Measurements from ENCODE around the gene CLPTM1L. TPM values are rescaled to one million over a fixed set of nuclear protein-coding genes. Genes with fewer than 3 reads are reported as not detected.

CLPTM1L gene
- total RNA-seq, 1 donor from 2014 or later: 100 TPM

DNA sequence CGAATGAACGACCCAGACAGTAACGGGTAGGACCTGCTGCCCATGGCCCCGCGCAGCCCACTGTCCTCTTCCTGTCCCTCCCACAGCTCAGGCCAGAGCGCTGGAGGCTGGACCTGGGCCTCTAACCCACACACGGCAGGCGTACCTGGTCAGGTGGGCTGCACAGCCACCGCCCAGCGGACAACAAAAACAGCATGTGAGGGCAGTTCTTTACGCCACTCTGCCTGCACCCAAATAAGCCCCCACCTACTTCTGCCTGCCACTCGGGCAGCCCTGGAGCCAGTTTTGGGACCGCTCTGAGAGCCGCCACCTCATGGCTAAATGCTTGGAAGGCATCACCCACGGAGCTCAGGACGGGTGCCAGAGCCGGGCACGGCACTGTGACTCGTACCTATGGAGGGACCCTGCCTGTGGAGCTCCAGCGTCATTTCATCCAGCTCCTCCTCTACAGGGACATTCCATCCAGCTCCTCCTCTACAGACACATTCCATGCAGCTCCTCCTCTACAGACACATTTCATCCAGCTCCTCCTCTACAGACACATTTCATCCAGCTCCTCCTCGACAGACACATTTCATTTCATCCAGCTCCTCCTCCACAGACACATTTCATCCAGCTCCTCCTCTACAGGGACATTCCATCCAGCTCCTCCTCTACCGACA, 18.9 kb downstream of the CLPTM1L start:
- Mint-ChIP-seq H3K27me3 (no peaks in the 10 kb centered on the region), H3K27ac (no peak overlapping the region), H3K36me3 (ENCODE audit: low read depth) (peaks cover 71% of the 10 kb centered on the region), H3K4me1 (no peaks in the 10 kb centered on the region), H3K4me3 (no peak overlapping the region), H3K9me3 (no peaks in the 10 kb centered on the region)
- TF ChIP-seq, protein P1, sequence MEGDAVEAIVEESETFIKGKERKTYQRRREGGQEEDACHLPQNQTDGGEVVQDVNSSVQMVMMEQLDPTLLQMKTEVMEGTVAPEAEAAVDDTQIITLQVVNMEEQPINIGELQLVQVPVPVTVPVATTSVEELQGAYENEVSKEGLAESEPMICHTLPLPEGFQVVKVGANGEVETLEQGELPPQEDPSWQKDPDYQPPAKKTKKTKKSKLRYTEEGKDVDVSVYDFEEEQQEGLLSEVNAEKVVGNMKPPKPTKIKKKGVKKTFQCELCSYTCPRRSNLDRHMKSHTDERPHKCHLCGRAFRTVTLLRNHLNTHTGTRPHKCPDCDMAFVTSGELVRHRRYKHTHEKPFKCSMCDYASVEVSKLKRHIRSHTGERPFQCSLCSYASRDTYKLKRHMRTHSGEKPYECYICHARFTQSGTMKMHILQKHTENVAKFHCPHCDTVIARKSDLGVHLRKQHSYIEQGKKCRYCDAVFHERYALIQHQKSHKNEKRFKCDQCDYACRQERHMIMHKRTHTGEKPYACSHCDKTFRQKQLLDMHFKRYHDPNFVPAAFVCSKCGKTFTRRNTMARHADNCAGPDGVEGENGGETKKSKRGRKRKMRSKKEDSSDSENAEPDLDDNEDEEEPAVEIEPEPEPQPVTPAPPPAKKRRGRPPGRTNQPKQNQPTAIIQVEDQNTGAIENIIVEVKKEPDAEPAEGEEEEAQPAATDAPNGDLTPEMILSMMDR (IDR thresholded peaks at IDR 0.05): no peak
- ATAC-seq (ENCODE audit: low read depth) (no peak), DNase-seq (peak; percentile 10)
- ChIA-PET CTCF (no interaction called here), POLR2A (no interaction called here)
- intact Hi-C loops (cut with micrococcal nuclease): no loop called here

DNA sequence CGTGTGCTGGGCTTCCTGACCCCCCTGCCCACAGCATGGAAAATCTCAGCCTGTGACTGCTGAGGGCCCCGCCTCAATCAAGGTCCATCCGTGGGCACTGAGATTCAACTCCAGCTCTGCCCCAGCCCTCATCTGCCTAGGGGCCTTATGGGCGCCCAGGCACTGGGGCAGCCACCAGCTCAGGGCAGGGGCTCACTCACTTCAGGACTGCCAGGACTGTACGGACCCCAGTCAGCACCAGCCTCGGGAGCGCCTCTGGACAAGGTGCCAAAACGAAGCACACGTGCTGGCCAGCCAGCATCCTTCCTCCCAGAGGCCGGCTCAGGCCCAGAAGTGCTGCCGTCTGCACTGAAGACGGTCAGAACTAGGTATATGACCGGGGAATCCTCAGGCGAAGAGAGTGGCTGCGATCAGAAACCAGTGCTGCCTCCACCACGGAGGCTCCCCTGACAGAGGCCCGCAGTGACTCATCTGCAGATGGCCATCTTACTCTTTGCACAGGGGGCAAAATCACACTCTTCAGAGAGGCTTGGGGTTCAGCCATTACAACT, 19.6 kb downstream of the CLPTM1L start:
- ChIA-PET POLR2A (no interaction called here), CTCF (no interaction called here)
- intact Hi-C loops (cut with micrococcal nuclease): no loop called here
- Mint-ChIP-seq H3K27me3 (no peaks in the 10 kb centered on the region), H3K4me1 (no peaks in the 10 kb centered on the region), H3K4me3 (no peak overlapping the region), H3K9me3 (no peaks in the 10 kb centered on the region), H3K27ac (no peak overlapping the region), H3K36me3 (ENCODE audit: low read depth) (peaks cover 70% of the 10 kb centered on the region)
- DNase-seq: peak; percentile 5
- ATAC-seq (ENCODE audit: low read depth): no peak
- TF ChIP-seq, protein P1 (IDR thresholded peaks at IDR 0.05): no peak

DNA sequence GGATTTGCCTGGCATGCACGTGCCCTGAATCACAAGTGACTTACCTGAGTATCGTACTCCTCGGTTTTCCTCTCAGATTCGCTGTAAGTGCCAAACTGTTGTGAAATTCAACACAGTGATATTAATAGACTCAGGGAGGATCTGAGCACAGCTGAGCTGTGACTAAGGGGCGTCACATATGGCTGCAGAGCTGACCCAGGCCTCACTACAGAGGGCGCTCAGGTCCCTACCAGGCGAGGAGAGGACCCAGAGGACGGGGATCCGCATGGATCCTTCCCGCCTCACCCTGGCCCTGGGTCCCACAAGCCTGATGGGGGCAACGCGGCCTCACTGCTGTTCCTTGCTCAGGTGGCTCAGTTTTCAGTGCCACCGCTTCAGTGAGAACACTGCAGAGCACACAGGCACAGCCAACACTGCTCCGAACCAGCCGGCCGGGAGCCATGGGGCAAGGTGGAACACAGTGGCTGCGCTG, 20.1 kb downstream of the CLPTM1L start:
- POLR2A ChIA-PET: no interaction called here
- CTCF ChIA-PET: no interaction called here
- Mint-ChIP-seq H3K27me3 (no peaks in the 10 kb centered on the region), H3K4me1 (no peaks in the 10 kb centered on the region), H3K36me3 (ENCODE audit: low read depth) (peaks cover 70% of the 10 kb centered on the region), H3K9me3 (no peaks in the 10 kb centered on the region), H3K4me3 (no peak overlapping the region), H3K27ac (no peak overlapping the region)
- intact Hi-C loops (cut with micrococcal nuclease): no loop called here
- ATAC-seq (ENCODE audit: low read depth): no peak
- no peak for DNase-seq
- TF ChIP-seq, protein P1 (IDR thresholded peaks at IDR 0.05): no peak

DNA sequence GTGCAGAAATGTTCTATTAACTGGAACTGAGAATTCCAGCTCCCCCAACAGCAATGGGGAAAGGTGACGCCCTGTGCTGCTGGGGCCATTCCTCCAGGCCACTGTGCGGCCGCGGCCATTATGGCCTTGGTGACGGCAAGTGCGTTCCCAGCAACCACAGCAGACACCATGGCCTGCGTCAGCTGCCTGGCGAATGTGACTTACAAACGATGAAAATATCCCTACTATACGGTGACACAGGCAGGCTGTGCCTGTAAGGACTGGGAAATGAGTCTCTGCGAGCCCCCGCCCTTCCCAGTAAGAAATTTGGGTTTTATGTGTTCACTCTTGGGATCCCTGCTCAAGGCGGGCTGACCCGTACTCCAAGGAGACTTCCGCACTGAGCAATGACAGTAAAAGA, 20.6 kb downstream of the CLPTM1L start:
- TF ChIP-seq, protein P1 (IDR thresholded peaks at IDR 0.05): no peak
- no peak overlapping the region for H3K27ac Mint-ChIP-seq
- no peaks in the 10 kb centered on the region for H3K4me1 Mint-ChIP-seq
- ATAC-seq (ENCODE audit: low read depth) (no peak), DNase-seq (peak; percentile 9)
- intact Hi-C loops (cut with micrococcal nuclease): no loop called here
- CTCF ChIA-PET: no interaction called here
- no peaks in the 10 kb centered on the region for H3K27me3 Mint-ChIP-seq
- H3K9me3 Mint-ChIP-seq: no peaks in the 10 kb centered on the region
- POLR2A ChIA-PET: interaction anchor here (0.5 kb wide), 1 partner anchor 41 kb away, joined by 17 read pairs; no protein-coding TSS in a partner anchor
- no peak overlapping the region for H3K4me3 Mint-ChIP-seq
- H3K36me3 Mint-ChIP-seq (ENCODE audit: low read depth): peaks cover 73% of the 10 kb centered on the region

DNA sequence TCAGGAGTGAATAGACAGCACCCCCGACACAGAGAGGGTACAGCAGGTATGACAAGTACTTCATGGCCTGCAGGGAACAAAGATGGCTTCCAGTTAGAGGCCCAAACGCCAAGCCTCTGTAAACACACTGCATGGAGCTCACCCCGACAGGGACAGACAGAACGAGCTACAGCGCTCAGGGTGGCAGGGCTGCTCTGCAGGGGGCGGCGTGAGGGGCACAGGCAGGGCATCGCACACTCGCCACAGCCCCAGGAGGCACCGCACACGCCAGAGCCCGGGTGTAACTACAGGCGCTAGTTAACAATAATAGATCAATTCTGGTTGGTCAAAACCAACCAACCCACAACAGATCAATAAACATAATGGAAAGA, 21.1 kb downstream of the CLPTM1L start:
- Mint-ChIP-seq H3K9me3 (no peaks in the 10 kb centered on the region), H3K27me3 (no peaks in the 10 kb centered on the region), H3K36me3 (ENCODE audit: low read depth) (peaks cover 75% of the 10 kb centered on the region), H3K4me3 (no peak overlapping the region), H3K27ac (no peak overlapping the region), H3K4me1 (no peaks in the 10 kb centered on the region)
- CTCF ChIA-PET: no interaction called here
- TF ChIP-seq, protein P1 (IDR thresholded peaks at IDR 0.05): no peak
- intact Hi-C loops (cut with micrococcal nuclease): no loop called here
- DNase-seq (no peak), ATAC-seq (ENCODE audit: low read depth) (no peak)
- POLR2A ChIA-PET: interaction anchor here (0.5 kb wide), 1 partner anchor 41 kb away, joined by 17 read pairs; no protein-coding TSS in a partner anchor
